Fibroblast of the aortic adventitia (primary cell): ENCODE results near the gene CAPN3. TPM values are rescaled to one million over a fixed set of nuclear protein-coding genes. Genes with fewer than 3 reads are reported as not detected.

Experiments used
- DNase-seq: peaks from one replicate; pipeline ENCODE4 v3.0.0-alpha.2; 2010; ENCODE audit warnings: low read depth
- H3K4me3 ChIP-seq: 2 replicates; pipeline ENCODE4 v1.5.1; 2011; ENCODE audit warnings: low read depth, mild to moderate bottlenecking, control low read depth, low read length, moderate library complexity
- CTCF ChIP-seq: IDR thresholded peaks from 2 replicates; pipeline ENCODE4 v1.5.1; 2011; ENCODE audit warnings: mild to moderate bottlenecking, low read length, control low read depth, inconsistent platforms; ENCODE audit not compliant: insufficient read depth
- total RNA-seq: library from RNA; depleted of rRNA; stranded (reverse); fragments of >200 nt; gene quantifications from 2 replicates; pipeline ENCODE4 v1.2.3, GENCODE V29; 2012; ENCODE audit warnings: low replicate concordance

The CAPN3 gene
- total RNA-seq, 1 donor = 2.5 TPM

DNA sequence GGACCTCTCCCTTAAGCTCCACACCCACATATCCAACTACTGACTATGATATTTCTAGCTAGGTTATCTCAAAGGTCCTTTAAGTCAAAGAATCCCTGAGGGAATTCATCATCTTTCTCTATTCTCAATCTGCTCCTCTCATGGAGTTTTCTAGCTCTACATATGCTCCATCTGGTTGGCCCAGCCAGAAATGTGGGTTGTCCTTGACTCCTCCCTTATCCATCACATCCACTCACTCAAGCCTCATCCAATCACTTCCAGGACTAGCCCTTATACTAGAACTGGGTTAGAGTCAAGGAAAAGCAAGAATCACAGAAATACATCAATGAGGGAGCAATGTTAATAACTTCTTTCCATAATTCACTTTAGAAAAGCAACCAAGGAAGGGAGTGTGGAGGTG is 86.2 kb downstream of the CAPN3 start:
- no peak for TF ChIP-seq CTCF
- H3K4me3 ChIP-seq = no peak overlapping the region
- no peak for DNase-seq

GRCh38 chr15:42447599-42447998 is 88.3 kb downstream of the CAPN3 start:
- no peak for TF ChIP-seq CTCF
- no peak overlapping the region for H3K4me3 ChIP-seq
- DNase-seq = no peak

GRCh38 chr15:42448281-42448680 is 89.0 kb downstream of the CAPN3 start:
- TF ChIP-seq CTCF = no peak
- no peak overlapping the region for H3K4me3 ChIP-seq
- DNase-seq = no peak

GRCh38 chr15:42449770-42450424 is 90.6 kb downstream of the CAPN3 start:
- no peak for DNase-seq
- no peak for TF ChIP-seq CTCF
- no peak overlapping the region for H3K4me3 ChIP-seq

GRCh38 chr15:42450425-42450790 is 91.1 kb downstream of the CAPN3 start:
- no peak for TF ChIP-seq CTCF
- DNase-seq = no peak
- H3K4me3 ChIP-seq = no peak overlapping the region

DNA sequence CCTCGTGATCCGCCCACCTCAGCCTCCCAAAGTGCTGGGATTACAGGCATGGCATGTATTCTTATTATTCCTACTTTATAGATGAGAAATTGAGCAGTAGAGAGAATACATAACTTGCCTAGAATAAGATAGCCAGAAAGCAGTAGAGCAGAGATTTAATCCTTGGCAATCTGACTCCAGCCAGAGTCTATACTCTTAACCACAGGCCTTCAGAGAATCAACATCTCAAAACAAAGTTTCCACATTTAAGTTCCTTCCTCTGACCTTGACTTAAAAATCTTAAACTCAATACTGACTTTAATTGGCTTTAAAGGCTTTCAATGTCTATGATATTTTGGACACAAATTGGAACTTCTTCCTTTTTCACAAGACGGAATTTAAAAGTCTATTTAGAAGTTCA is 94.5 kb downstream of the CAPN3 start:
- DNase-seq = no peak
- TF ChIP-seq CTCF = no peak

DNA sequence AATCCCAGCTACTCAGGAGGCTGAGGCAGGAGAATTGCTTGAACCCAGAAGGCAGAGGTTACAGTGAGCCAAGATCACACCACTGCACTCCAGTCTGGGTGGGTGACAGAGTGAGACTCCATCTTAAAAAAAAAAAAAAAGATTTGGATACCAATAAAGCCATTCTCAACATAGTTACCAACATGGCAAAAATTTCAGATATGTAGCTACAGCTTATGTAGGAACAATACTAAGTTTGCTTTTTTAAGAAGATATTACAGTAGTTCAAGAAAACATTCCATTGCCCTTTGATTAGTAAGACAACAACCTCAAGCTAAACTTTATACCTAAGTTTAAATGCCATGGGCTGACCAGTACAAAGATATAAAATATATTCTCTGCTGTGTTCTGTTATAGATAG is 97.2 kb downstream of the CAPN3 start:
- DNase-seq = peak; percentile 29
- TF ChIP-seq CTCF = no peak
- peak overlapping the region; percentile 67 for H3K4me3 ChIP-seq

More for the DNA sequence above, 94.5 kb downstream of the CAPN3 start:
- no peak overlapping the region for H3K4me3 ChIP-seq
